BLaER1 (cell line): Measurements from ENCODE around the gene RREB1.

Source experiments
- H3K27ac ChIP-seq: shearing (Covaris generic); formaldehyde crosslinking; 2 replicates; pipeline ENCODE4 v1.8.1; 2022
- H3K27me3 ChIP-seq: shearing (Covaris generic); formaldehyde crosslinking; 2 replicates; pipeline ENCODE4 v1.8.1; 2022
- H3K36me3 ChIP-seq: shearing (Covaris generic); formaldehyde crosslinking; 2 replicates; pipeline ENCODE4 v1.8.1; 2022
- H3K4me1 ChIP-seq: shearing (Covaris generic); formaldehyde crosslinking; 2 replicates; pipeline ENCODE4 v1.8.1; 2022
- H3K4me2 ChIP-seq: shearing (Covaris generic); formaldehyde crosslinking; 2 replicates; pipeline ENCODE4 v1.8.1; 2022
- H3K4me3 ChIP-seq: shearing (Covaris generic); formaldehyde crosslinking; 2 replicates; pipeline ENCODE4 v1.8.1; 2022
- H3K9ac ChIP-seq: shearing (Covaris generic); formaldehyde crosslinking; 2 replicates; pipeline ENCODE4 v1.8.1; 2022
- H3K9me3 ChIP-seq: shearing (Covaris generic); formaldehyde crosslinking; 2 replicates; pipeline ENCODE4 v1.8.1; 2022
- H4K20me1 ChIP-seq: shearing (Covaris generic); formaldehyde crosslinking; 2 replicates; pipeline ENCODE4 v1.8.1; 2022
- Cebpa-rat ChIP-seq: shearing (Covaris generic); IDR thresholded peaks from 2 replicates; pipeline ENCODE4 v1.8.1; 2022

RREB1 gene

DNA sequence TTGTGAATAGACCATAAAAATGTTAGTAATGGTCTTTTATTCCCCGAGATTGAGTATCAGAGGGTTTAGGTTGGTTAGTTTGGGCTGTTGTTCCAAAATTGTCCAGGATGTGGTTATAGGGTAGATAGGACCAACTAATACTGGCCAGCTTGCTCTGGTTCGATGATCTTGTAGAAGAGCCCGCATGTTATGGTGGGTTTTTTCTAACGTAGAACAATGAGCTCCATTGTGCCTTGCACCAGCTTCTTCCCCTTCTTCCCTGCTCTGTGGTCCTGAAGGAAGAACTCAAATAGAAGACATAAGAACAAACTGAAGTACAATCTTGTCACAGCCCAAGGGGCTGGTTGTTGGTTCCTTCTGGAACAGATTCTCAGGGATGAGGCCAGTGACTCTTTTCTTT lies 70.5 kb downstream of the RREB1 start:
- H3K4me2 ChIP-seq = peak overlapping the region; percentile 11; the same call in 1 of the 2 replicates
- no peak overlapping the region for H3K9ac ChIP-seq
- H3K27ac ChIP-seq = no peak overlapping the region
- H3K36me3 ChIP-seq = peaks cover 79% of the 10 kb centered on the region
- peaks cover 60% of the 10 kb centered on the region for H4K20me1 ChIP-seq
- H3K27me3 ChIP-seq = no peaks in the 10 kb centered on the region
- H3K4me3 ChIP-seq = no peak overlapping the region
- H3K9me3 ChIP-seq = no peaks in the 10 kb centered on the region; the same call in 1 of the 2 replicates
- no peak for TF ChIP-seq Cebpa-rat
- H3K4me1 ChIP-seq = peaks cover 17% of the 10 kb centered on the region

DNA sequence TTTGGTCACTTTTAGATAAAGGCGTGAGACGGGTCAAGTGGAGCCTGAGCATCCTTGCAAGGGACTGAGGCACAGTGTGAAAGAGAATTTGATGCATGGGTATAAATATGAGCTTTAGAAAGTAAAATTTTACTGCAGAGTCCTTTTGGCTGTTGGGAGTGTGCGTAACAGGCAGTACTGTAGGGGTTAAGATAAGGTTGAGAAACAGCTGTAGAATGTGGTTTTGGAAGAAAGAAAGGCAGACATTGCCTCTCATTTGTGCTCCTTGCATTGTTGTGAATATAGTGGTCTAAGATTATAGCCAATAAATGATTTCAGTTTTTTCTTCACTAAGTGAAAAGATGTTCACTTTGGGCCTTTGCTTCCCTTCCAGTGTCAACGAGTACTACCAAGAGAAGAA lies 73.0 kb downstream of the RREB1 start:
- Histone ChIP-seq H3K4me1 (peaks cover 11% of the 10 kb centered on the region), H3K27me3 (no peaks in the 10 kb centered on the region), H3K4me2 (no peak overlapping the region), H3K27ac (no peak overlapping the region), H3K9me3 (no peaks in the 10 kb centered on the region; the same call in 1 of the 2 replicates), H3K9ac (no peak overlapping the region), H3K36me3 (peaks cover 100% of the 10 kb centered on the region), H4K20me1 (peaks cover 48% of the 10 kb centered on the region), H3K4me3 (no peak overlapping the region)
- TF ChIP-seq Cebpa-rat = no peak

DNA sequence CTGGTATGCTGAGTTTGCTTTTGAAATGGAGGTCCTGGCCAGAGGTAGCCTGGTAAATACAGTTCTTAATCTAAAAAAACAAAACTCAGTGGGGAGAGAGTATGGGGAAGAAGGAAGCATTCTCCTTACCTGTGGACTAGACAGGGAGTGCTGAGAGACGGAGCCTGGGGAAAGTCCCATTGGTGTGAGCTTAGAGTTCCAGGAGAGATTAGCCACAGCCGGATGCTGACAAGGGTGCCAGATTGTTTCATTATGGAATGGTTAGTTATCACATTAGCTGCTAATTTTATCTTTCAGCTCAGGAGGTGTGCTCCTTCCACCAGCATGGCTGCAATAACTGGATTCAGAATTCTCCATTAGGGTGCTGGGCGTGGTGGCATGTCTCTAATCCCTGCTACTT lies 75.9 kb downstream of the RREB1 start:
- H4K20me1 ChIP-seq = peaks cover 33% of the 10 kb centered on the region; the same call in 1 of the 2 replicates
- no peak overlapping the region for H3K9ac ChIP-seq
- TF ChIP-seq Cebpa-rat = no peak
- H3K36me3 ChIP-seq = peaks cover 100% of the 10 kb centered on the region
- no peak overlapping the region for H3K4me3 ChIP-seq
- no peaks in the 10 kb centered on the region for H3K27me3 ChIP-seq
- H3K4me1 ChIP-seq = no peaks in the 10 kb centered on the region
- no peak overlapping the region for H3K4me2 ChIP-seq
- no peaks in the 10 kb centered on the region; the same call in 1 of the 2 replicates for H3K9me3 ChIP-seq
- H3K27ac ChIP-seq = no peak overlapping the region

DNA sequence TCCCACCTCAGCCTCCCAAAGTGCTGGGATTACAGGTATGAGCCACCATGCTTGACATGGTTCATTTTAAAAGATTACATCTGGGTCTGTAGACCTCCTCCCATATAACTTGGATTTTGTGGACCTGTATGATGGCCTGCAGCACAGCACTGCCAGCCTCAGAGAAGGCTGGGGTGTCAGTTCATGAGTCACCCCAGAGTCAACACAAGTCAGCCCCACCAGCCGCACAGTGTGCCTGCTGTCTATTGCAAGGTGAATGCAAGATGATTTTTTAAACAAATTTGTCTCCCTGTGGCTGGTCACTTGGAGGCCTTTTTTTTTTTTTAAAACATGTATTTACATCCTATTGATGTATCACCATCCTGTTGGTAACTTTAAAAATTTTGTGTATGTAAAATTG lies 76.7 kb downstream of the RREB1 start:
- Histone ChIP-seq H3K4me3 (no peak overlapping the region), H3K4me2 (no peak overlapping the region), H3K9ac (no peak overlapping the region), H3K36me3 (peaks cover 100% of the 10 kb centered on the region), H3K4me1 (no peaks in the 10 kb centered on the region), H3K27me3 (no peaks in the 10 kb centered on the region), H4K20me1 (peaks cover 34% of the 10 kb centered on the region; the same call in 1 of the 2 replicates), H3K9me3 (no peaks in the 10 kb centered on the region; the same call in 1 of the 2 replicates), H3K27ac (no peak overlapping the region)
- no peak for TF ChIP-seq Cebpa-rat

DNA sequence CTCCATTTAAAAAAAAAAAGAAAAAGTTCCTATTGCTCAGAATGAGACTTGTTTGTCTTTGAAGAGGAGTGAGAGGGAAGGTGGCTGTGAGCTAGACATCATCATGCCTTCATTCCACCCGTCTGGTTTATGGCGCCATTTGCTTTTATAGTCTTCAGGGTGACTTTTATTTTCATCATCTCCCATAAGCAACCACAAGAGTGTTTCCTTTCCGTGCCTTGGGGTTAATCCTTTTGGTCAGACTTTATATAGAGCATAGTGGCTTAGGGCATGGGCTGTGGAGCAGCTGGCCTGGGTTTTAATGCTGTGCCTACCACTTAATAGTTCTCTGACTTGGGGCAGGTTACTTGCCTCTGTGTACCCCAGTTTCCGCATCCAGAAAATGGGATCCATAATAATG lies 77.8 kb downstream of the RREB1 start:
- Histone ChIP-seq H3K4me3 (no peak overlapping the region), H3K27me3 (no peaks in the 10 kb centered on the region), H3K9me3 (no peaks in the 10 kb centered on the region; the same call in 1 of the 2 replicates), H3K36me3 (peaks cover 100% of the 10 kb centered on the region), H3K9ac (no peak overlapping the region), H3K4me2 (no peak overlapping the region), H3K27ac (no peak overlapping the region), H3K4me1 (no peaks in the 10 kb centered on the region), H4K20me1 (peaks cover 36% of the 10 kb centered on the region; the same call in 1 of the 2 replicates)
- no peak for TF ChIP-seq Cebpa-rat

DNA sequence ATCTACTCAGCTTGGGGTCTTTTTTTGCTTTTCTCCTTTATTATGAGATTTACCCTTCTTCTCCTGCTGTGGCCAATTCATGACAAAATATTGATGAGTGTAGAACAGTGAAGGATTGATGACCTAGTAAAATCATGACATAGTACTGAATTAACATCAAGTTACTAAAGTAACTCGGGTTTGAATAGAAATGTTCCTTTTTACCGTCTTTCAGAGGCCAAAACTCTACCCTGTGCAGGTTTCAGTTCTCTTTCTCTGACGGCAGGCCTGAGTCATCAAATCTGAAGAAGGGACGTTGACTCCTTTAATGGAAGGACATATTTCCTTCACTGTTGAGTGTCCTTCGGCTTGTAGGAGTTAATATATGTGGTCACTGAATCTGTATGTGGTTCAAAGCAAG lies 80.7 kb downstream of the RREB1 start:
- Histone ChIP-seq H3K27ac (no peak overlapping the region), H4K20me1 (peaks cover 39% of the 10 kb centered on the region; the same call in 1 of the 2 replicates), H3K36me3 (peaks cover 93% of the 10 kb centered on the region), H3K4me3 (no peak overlapping the region), H3K27me3 (no peaks in the 10 kb centered on the region), H3K4me2 (no peak overlapping the region), H3K9ac (no peak overlapping the region), H3K4me1 (no peaks in the 10 kb centered on the region), H3K9me3 (no peaks in the 10 kb centered on the region)
- no peak for TF ChIP-seq Cebpa-rat

DNA sequence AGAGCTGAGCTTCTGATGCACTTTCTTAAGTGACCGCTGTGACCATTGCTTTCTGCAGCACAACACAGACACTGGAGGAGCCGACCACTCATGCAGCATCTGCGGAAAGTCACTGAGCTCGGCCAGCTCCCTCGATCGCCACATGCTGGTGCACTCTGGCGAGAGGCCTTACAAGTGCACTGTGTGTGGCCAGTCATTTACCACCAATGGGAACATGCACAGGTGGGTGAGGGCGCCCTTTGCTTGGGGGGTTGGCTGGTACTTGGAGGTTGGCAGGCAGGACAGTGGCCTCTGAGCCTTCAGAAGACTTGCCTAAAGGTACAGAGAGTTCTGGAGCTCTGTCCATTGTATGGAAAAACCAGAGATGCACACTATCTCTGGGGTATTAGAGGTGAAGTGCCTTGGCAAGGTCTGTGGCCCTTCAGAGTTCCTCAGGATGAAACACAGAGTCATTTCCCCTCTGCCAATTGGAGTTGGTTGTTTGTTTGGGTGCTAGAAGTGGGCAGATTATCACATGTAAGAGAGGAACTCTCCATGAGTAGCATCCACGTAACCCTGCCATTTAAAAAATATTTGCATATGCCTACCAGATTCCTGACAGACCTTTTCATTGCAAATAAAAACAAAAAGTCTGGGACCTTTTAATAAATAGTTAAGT lies 81.5 kb downstream of the RREB1 start:
- H3K27me3 ChIP-seq = no peaks in the 10 kb centered on the region
- peaks cover 92% of the 10 kb centered on the region for H3K36me3 ChIP-seq
- H3K4me3 ChIP-seq = no peak overlapping the region
- H3K4me2 ChIP-seq = no peak overlapping the region
- no peak overlapping the region for H3K27ac ChIP-seq
- peaks cover 42% of the 10 kb centered on the region; the same call in 1 of the 2 replicates for H4K20me1 ChIP-seq
- no peak for TF ChIP-seq Cebpa-rat
- H3K4me1 ChIP-seq = no peaks in the 10 kb centered on the region
- no peaks in the 10 kb centered on the region for H3K9me3 ChIP-seq
- no peak overlapping the region for H3K9ac ChIP-seq

DNA sequence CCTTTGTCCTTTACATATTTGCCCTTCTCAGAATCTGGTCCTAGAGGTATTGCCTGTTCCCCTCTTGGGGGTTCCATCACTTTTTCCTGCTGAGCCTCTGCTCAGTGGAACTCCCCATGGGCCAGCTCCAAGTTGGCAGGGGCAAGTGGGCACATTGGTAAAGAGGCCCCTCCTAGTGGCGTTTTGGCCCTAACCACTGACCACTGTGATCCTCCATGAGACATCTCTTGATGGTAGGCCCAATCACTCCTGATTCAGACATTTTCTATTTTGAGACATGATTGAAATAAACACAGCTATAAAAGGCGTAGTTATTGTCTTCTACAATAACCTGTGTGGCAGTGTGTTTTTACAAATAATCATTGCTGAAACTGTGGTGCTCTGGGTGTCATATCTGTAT lies 83.0 kb downstream of the RREB1 start:
- H3K4me2 ChIP-seq = no peak overlapping the region
- peaks cover 41% of the 10 kb centered on the region; the same call in 1 of the 2 replicates for H4K20me1 ChIP-seq
- no peak for TF ChIP-seq Cebpa-rat
- no peaks in the 10 kb centered on the region for H3K9me3 ChIP-seq
- H3K36me3 ChIP-seq = peaks cover 90% of the 10 kb centered on the region
- no peak overlapping the region for H3K4me3 ChIP-seq
- H3K4me1 ChIP-seq = no peaks in the 10 kb centered on the region
- no peak overlapping the region for H3K9ac ChIP-seq
- no peaks in the 10 kb centered on the region for H3K27me3 ChIP-seq
- H3K27ac ChIP-seq = no peak overlapping the region

DNA sequence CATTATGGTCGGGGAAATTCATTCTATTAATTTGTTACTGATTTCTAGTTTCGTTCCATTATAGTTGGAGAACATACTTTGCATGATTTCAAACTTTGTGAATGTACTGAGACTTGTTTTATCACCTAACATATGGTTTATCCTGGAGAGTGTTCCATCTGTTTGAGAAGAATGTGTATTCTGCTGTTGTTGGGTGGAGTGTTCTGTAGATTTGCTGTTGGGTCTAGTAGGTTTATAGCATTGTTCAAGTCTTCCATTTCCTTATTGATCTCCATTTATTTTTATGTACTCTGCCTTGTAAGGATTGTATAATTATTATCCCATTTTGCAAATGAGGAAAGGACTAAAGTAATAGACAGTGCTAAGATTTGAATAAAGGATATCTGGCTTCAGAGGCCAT lies 85.4 kb downstream of the RREB1 start:
- H3K36me3 ChIP-seq = peaks cover 86% of the 10 kb centered on the region

DNA sequence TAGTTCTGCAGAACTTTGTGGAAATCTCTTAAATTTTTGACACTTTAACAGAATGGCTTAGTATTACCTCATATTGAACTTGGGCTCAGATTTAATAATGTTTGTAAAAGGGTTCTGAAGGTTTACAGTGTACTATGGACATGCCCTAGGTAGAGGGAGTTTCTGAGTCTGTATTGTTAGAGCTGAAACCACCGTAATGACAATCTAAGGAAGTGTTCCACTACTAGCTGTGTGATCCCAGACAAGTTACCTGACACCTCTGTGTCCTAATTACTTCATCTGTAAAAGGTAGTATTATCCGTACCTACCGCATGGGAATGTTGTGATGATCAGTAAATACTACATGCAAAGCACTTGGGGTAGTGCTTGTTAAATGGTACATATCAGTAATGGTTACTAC lies 86.9 kb downstream of the RREB1 start:
- Histone ChIP-seq H3K9me3 (no peaks in the 10 kb centered on the region), H3K27me3 (no peaks in the 10 kb centered on the region), H3K4me2 (no peak overlapping the region), H3K36me3 (peaks cover 81% of the 10 kb centered on the region), H3K27ac (no peak overlapping the region), H3K4me1 (no peaks in the 10 kb centered on the region), H4K20me1 (peaks cover 38% of the 10 kb centered on the region; the same call in 1 of the 2 replicates), H3K9ac (no peak overlapping the region), H3K4me3 (no peak overlapping the region)
- TF ChIP-seq Cebpa-rat = no peak

More for the DNA sequence above, 85.4 kb downstream of the RREB1 start:
- Histone ChIP-seq H3K9ac (no peak overlapping the region), H3K27ac (no peak overlapping the region), H4K20me1 (peaks cover 32% of the 10 kb centered on the region; the same call in 1 of the 2 replicates), H3K4me2 (no peak overlapping the region), H3K9me3 (no peaks in the 10 kb centered on the region), H3K4me3 (no peak overlapping the region), H3K4me1 (no peaks in the 10 kb centered on the region), H3K27me3 (no peaks in the 10 kb centered on the region)
- TF ChIP-seq Cebpa-rat = no peak
